Naive B cell (primary cell): ENCODE measurements around the gene DOHH. TPM values are rescaled to one million over a fixed set of nuclear protein-coding genes. Genes with fewer than 3 reads are reported as not detected.
"Not testable (repeated sequence)": the region's sequence is repeated elsewhere in the genome, so short reads cannot be mapped to it uniquely, and the experiment has no call there.

Experiments used
- ATAC-seq, 2 donors: fragments of 150-1000 bp; cut with Tn5 transposase; 2 replicates each; pipeline ENCODE4 v1.10.0; 2021; ENCODE audit warnings: low read depth in 2 of 2, mild to moderate bottlenecking in 2 of 2, moderate library complexity in 2 of 2
- DNase-seq: peaks from one replicate; pipeline ENCODE4 v3.0.0; 2022
- H3K27ac Mint-ChIP-seq, 6 donors: one replicate each; pipeline ENCODE4 v1.8.0; 2020 to 2022; ENCODE audit warnings: mild to moderate bottlenecking in 6 of 6, mixed read lengths in 6 of 6, moderate library complexity in 5 of 6, inconsistent platforms in 2 of 6
- H3K27me3 Mint-ChIP-seq, 3 donors: one replicate each; pipeline ENCODE4 v1.8.0; 2021 to 2022; ENCODE audit warnings: mixed read lengths in 3 of 3, mild to moderate bottlenecking in 1 of 3
- H3K36me3 Mint-ChIP-seq, 2 donors: one replicate each; pipeline ENCODE4 v1.8.0; 2020 to 2022; ENCODE audit warnings: mixed read lengths in 2 of 2, inconsistent platforms in 1 of 2, mild to moderate bottlenecking in 1 of 2
- H3K4me1 Mint-ChIP-seq, 3 donors: one replicate each; pipeline ENCODE4 v1.8.0; 2020 to 2022; ENCODE audit warnings: mixed read lengths in 3 of 3, inconsistent platforms in 1 of 3, mild to moderate bottlenecking in 1 of 3, moderate library complexity in 1 of 3
- H3K4me3 Mint-ChIP-seq, 8 donors: one replicate each; pipeline ENCODE4 v1.8.0; 2020 to 2022; ENCODE audit warnings: mild to moderate bottlenecking in 8 of 8, mixed read lengths in 8 of 8, moderate library complexity in 8 of 8, inconsistent platforms in 2 of 8
- H3K9me3 Mint-ChIP-seq, 7 donors: one replicate each; pipeline ENCODE4 v1.8.0; 2020 to 2022; ENCODE audit warnings: mixed read lengths in 7 of 7, mild to moderate bottlenecking in 5 of 7, inconsistent platforms in 2 of 7, moderate library complexity in 1 of 7
- polyA plus RNA-seq, 6 donors: library from polyadenylated mRNA; unstranded; fragments of 300-500 nt; fragmentation: Illumina TruSeq; gene quantifications; one replicate each; pipeline ENCODE4 v1.2.3, GENCODE V29; 2021; ENCODE audit warnings: low read depth in 6 of 6

DOHH gene
- polyA plus RNA-seq, 6 donors from 2014 or later: 6.6 to 11.5 (median 7.4) TPM

DNA sequence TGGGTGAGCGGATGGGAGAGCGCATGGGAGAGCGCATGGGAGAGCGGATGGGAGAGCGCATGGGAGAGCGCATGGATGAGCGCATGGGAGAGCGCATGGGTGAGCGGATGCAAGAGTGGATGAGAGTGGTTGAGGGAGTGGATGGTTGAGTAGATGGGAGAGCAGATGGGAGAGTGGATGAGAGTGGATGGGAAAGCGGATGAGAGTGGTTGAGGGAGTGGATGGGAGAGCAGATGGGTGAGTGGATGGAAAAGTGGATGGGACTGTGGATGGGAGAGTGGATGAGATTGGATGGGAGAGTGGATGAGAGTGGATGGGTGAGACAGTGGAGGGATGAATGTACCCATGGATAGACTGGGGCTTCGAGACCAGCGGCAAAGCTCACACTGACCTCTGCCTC lies 29.9 kb upstream of the DOHH start:
- no peak for ATAC-seq
- H3K27ac Mint-ChIP-seq: no peak overlapping the region
- H3K36me3 Mint-ChIP-seq: no peaks in the 10 kb centered on the region
- no peak overlapping the region for H3K4me3 Mint-ChIP-seq
- no peaks in the 10 kb centered on the region for H3K9me3 Mint-ChIP-seq
- DNase-seq: no peak
- no peaks in the 10 kb centered on the region for H3K27me3 Mint-ChIP-seq
- no peaks in the 10 kb centered on the region for H3K4me1 Mint-ChIP-seq

DNA sequence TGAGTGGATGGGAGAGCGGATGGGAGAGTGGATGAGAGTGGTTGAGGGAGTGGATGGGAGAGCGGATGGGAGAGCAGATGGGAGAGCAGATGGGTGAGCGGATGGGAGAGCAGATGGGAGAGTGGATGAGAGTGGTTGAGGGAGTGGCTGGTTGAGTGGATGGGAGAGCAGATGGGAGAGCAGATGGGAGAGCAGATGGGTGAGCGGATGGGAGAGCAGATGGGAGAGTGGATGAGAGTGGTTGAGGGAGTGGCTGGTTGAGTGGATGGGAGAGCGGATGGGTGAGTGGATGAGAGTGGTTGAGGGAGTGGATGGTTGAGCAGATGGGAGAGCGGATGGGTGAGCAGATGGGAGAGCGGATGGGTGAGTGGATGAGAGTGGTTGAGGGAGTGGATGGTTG lies 28.8 kb upstream of the DOHH start:
- not testable (repeated sequence) for H3K9me3 Mint-ChIP-seq, H3K36me3 Mint-ChIP-seq, ATAC-seq

DNA sequence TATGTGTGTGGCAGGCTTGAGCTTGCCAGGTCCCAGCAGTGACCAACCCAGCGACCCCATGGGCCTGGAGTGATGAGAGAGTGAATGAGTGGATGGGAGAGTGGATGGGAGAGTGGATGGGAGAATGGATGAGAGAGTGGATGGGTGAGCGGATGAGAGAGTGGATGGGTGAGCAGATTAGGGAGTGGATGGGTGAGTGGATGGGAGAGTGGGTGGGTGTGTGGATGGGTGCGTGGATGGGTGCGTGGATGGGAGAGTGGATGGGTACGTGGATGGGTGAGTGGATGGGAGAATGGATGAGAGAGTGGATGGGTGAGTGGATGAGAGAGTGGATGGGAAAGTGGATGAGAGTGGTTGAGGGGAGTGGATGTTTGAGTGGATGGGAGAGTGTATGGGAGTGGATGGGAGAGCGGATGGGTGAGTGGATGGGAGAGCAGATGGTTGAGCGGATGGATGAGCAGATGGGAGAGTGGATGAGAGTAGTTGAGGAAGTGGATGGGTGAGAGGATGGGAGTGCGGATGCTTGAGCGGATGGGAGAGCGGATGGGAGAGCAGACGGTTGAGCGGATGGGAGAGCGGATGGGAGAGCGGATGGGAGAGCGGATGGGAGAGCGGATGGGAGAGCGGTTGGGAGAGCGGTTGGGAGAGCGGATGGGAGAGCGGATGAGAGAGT lies 28.2 kb upstream of the DOHH start:
- Mint-ChIP-seq H3K36me3 (no peaks in the 10 kb centered on the region), H3K4me3 (no peak overlapping the region), H3K4me1 (peaks cover 0 to 4% (median 0%) of the 10 kb centered on the region in 3 donors), H3K27ac (no peak overlapping the region), H3K9me3 (no peaks in the 10 kb centered on the region), H3K27me3 (no peaks in the 10 kb centered on the region)
- ATAC-seq (no peak), DNase-seq (no peak)

More for the DNA sequence above, 28.8 kb upstream of the DOHH start:
- not testable (repeated sequence) for H3K4me3 Mint-ChIP-seq, H3K27me3 Mint-ChIP-seq, DNase-seq, H3K4me1 Mint-ChIP-seq, H3K27ac Mint-ChIP-seq

DNA sequence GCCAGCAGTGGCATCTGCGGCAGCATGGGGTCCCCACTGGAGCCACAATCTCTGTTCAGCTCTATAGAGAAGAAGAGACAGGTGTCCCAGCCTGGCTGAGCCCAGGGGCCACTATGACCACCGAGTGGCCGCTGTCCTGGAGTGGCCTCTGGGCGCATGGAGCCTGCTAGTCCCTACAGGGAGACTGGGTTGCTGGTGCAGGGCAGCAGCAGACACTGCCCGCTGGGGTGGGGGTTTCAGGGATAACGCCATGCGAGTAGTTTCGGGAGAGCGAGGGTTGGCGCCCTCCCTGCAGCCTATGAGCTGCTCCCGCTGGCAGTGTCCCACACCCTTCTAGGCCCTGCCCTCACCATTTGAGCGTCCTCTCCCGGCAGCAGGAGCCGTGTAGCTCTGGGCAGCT lies 27.6 kb upstream of the DOHH start:
- Mint-ChIP-seq H3K27ac (no peak overlapping the region), H3K4me3 (no peak overlapping the region), H3K4me1 (peaks cover 0 to 4% (median 0%) of the 10 kb centered on the region in 3 donors), H3K27me3 (no peaks in the 10 kb centered on the region), H3K36me3 (no peaks in the 10 kb centered on the region), H3K9me3 (no peaks in the 10 kb centered on the region)
- no peak for DNase-seq
- no peak for ATAC-seq

DNA sequence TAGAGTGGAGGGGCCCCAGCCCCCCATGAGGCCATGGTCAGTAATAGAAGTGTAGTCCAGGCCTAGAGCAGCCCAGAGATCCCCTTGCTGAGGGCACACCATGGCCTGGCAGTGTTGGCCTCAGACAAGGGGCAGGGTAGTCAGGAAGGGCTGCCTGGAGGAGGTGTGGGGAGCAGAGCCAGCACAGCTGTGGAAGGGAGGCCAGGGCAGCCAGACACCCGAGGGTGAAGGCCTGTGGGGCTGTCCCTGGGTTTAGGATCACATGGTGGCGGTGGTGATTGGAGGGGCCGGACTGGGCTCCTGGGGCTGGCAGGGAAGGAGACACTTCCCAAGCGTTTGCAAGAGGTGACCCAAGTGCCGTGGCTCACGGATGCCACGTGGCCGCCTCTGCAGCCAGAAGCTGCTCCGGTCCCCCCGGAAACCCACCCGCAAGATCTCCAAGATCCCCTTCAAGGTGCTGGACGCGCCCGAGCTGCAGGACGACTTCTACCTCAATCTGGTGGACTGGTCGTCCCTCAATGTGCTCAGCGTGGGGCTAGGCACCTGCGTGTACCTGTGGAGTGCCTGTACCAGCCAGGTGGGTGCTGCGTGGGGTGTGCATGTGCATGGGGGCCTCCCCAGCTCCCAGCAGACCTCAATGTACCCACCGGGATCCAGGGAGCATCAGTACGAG lies 26.9 kb upstream of the DOHH start:
- Mint-ChIP-seq H3K36me3 (no peaks in the 10 kb centered on the region), H3K4me1 (peaks cover 0 to 4% (median 0%) of the 10 kb centered on the region in 3 donors), H3K9me3 (no peaks in the 10 kb centered on the region), H3K4me3 (no peak overlapping the region), H3K27me3 (no peaks in the 10 kb centered on the region), H3K27ac (peak overlapping the region in 1 of 6 donors; percentile 67)
- ATAC-seq (no peak), DNase-seq (no peak)

DNA sequence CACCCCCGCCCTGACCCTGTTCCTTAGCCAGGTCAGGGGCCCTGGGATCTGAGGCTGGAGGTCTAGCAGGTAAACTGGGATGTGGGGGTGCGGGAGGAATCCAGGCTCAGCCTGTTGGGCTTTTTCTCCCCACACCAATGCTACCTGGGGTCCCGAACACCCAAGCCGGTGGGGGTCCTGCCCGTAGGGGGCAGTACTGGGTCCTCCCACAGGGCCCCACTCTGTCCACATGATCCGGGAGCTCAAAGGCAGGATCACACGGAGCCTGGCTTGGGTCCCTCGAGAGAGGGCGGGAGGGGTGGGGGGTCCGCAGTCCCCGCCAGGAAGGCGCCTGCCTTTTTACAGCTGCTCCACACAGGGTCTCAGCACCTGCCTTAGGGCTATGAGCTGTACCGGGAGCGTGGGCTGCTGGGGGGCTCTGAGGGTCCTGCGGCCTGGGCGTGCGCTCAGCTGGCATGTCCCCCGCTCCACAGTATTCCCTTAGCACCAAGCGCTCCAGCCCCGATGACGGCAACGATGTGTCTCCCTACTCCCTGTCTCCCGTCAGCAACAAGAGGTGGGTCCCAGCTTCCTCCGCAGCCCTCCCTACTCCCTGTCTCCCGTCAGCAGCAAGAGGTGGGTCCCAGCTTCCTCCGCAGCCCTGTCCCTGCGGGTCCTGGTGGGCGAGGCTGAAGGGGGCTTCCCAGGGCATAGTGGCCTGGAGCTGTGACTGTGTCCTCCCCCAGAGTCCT lies 26.2 kb upstream of the DOHH start:
- Mint-ChIP-seq H3K4me1 (peaks cover 0 to 9% (median 0%) of the 10 kb centered on the region in 3 donors), H3K4me3 (peak overlapping the region in 1 of 8 donors; percentile 61), H3K27ac (peak overlapping the region in 1 of 6 donors; percentile 67), H3K27me3 (no peaks in the 10 kb centered on the region), H3K9me3 (no peaks in the 10 kb centered on the region), H3K36me3 (no peaks in the 10 kb centered on the region)
- DNase-seq (no peak), ATAC-seq (no peak)

DNA sequence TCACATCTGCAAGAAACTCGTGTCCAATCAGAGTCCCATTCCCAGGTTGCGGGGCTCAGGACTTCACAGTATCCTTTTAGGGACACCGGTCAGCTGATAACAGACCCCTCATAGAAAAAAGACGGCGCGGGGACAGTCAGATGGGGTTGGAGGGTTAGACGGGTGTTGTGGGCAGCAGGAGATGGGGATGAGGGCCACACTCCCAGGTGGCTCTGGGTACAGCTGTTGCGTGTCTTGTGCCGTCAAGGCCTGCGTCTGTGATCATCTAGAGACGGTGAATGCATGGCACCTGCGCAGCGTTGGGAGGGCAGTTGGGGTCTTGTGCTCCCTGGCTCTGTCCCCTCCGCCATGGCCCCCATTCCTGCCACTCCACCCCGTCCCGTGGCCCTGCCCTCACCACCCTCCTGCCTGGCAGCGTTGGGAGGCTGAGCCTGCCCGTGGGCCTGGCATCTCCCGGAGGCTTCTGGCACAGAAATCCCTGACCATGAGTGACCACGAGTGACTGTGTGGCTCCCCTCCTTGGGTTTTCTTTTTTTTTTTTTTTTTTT lies 24.5 kb upstream of the DOHH start:
- peaks cover 0 to 4% of the 10 kb centered on the region in 2 donors for H3K36me3 Mint-ChIP-seq
- peak overlapping the region in 1 of 6 donors; percentile 60 for H3K27ac Mint-ChIP-seq

DNA sequence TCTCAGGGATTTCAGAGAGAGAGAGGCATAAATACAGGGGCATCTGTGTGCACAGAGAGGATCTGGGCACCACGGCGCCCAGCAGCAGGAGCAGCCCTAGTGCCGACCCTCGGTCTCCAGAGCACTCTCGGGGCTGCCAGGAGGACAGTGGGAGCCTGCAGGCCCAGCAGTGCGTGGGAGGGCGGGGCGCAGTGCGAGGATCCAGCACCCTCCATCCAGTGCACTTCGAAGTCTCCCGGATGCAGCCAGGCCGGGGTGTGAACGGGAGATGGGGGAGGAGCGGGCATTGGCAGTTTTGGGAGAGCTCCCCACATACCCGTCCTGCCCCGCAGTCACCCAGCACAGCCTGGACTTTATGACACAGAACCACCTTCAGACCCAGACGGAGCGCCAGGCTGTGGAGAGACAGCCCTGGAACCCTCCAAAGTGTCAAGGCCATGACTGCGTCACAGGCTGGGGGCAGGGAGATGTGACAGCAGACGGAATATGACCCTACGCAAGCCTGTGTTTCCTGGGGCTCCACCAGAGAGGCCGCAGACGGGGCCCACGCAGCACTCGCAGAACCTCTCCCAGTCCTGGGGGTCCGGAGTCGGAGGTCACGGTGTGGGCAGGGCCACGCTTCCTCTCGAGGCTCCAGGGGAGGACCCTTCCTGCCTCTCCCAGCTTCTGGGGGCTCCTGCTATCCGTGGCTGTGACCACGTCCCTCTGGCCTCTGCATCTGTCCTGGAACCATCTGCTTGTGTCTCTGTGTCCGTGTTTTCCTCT lies 23.8 kb upstream of the DOHH start:
- Mint-ChIP-seq H3K27ac (peak overlapping the region in 2 of 6 donors; percentile 60 to 69), H3K4me1 (peaks cover 7 to 14% (median 14%) of the 10 kb centered on the region in 3 donors), H3K27me3 (no peaks in the 10 kb centered on the region), H3K4me3 (peak overlapping the region in 1 of 8 donors; percentile 15), H3K9me3 (no peaks in the 10 kb centered on the region), H3K36me3 (peaks cover 0 to 4% of the 10 kb centered on the region in 2 donors)
- DNase-seq (no peak), ATAC-seq (no peak)

More for the DNA sequence above, 24.5 kb upstream of the DOHH start:
- ATAC-seq (no peak), DNase-seq (no peak)
- Mint-ChIP-seq H3K4me3 (no peak overlapping the region), H3K27me3 (no peaks in the 10 kb centered on the region), H3K9me3 (no peaks in the 10 kb centered on the region), H3K4me1 (peaks cover 4 to 14% (median 9%) of the 10 kb centered on the region in 3 donors)

DNA sequence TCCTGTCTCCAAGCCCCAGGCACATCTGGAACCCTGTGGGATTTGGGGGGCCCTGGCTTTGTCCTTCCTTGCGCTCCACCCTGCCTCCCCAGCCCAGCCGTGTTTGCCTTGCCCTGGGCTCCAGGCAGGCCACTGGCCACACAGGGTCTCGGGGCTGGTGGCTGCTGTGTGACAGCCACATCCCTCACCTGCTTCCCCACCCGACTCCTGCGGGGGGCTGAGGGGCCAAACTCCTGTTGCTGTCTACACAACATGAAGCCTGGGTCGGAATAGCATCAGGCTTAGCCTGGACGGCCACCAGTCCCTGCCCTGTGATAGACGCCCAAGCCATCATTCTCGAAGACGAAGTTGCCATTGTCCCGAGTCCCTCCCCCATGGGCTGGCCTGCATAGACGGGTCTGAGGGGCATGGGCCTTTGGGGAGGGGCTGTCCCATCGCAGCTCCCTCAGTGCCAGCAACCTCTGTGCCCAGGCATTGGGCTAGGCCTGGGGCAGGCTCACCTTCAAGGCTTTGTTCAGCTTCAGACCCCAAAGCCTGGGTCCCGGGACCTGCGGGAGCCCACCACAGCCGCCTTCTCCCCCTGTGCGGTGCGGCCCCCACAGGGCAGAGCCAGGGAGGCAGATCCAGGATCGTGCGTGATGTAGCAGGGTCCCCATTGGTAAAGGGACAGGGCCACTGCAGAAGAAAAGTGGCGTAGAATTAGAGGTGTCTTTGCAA lies 23.0 kb upstream of the DOHH start:
- no peak for ATAC-seq

DNA sequence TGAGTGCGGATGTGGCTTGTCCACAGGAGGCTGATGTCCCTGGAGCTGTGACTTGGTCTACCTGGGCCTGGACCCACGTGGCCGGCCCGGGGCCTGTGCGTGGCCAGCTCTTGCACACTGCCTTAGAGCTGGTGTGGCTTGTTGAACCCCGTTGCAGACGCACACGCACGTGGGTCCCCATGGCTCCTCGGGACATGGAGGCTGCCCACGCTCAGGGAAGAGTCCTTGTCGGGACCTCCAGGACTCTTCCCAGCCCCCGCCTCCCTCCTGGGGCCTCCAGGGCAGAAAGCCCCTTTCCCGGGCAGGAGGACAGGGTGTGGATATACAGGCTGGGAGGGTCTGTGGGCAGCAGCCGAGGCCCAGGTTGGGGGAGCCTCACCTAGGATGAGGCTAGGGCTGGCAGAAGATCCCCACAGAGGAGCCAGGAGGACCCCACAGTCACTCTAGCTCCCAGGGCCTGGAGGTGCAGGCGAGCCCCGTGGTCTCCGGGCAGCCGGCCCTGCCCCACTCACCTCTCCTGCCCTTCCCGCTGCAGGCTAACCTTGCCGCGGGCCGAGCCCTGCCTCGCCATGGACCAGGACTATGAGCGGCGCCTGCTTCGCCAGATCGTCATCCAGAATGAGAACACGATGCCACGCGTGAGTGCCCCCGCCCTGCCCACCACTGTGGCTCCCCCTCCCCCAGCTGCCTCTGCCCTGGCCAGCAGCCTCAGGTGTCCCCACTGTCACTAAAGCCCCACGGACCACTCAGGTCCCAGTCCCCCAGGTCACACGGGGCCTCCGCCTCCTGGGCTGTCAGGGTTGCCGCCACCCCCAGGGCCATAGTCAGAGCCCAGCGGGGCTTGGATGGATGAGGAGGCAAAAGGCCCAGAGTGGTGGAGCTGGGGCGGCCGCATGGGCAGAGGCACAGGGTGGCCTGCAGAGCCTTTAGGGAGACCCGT lies 22.2 kb upstream of the DOHH start:
- peak overlapping the region in 1 of 6 donors; percentile 47 for H3K27ac Mint-ChIP-seq

More for the DNA sequence above, 23.0 kb upstream of the DOHH start:
- no peak overlapping the region for H3K27ac Mint-ChIP-seq
- no peaks in the 10 kb centered on the region for H3K9me3 Mint-ChIP-seq
- H3K4me1 Mint-ChIP-seq: peaks cover 11 to 14% (median 14%) of the 10 kb centered on the region in 3 donors
- H3K4me3 Mint-ChIP-seq: no peak overlapping the region
- no peaks in the 10 kb centered on the region for H3K27me3 Mint-ChIP-seq
- no peak for DNase-seq
- H3K36me3 Mint-ChIP-seq: peaks cover 0 to 4% of the 10 kb centered on the region in 2 donors

DNA sequence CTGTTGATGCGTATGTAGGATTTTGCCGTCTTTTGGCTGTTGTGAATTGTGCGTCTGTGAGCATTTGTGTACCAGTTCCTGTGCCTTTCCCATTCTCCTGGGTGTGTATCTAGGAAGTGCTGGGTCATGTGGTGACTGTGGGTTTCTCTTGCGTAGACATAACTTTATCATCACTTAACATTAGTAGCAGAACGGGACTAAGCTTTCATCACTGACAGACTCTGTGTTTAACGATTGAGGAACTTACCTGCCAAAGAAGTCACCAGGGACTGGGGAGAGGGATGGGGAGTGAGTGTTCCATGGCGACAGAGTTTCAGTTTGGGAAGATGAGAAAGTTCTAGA lies 20.6 kb upstream of the DOHH start:
- Mint-ChIP-seq H3K4me1 (peaks cover 18 to 33% (median 26%) of the 10 kb centered on the region in 3 donors), H3K9me3 (no peaks in the 10 kb centered on the region), H3K27me3 (no peaks in the 10 kb centered on the region), H3K4me3 (peak overlapping the region in 1 of 8 donors; percentile 37), H3K36me3 (peaks cover 0 to 4% of the 10 kb centered on the region in 2 donors), H3K27ac (peak overlapping the region in 1 of 6 donors; percentile 20)
- DNase-seq (no peak), ATAC-seq (no peak)

More for the DNA sequence above, 22.2 kb upstream of the DOHH start:
- Mint-ChIP-seq H3K4me3 (peak overlapping the region in 1 of 8 donors; percentile 33), H3K9me3 (no peaks in the 10 kb centered on the region), H3K27me3 (no peaks in the 10 kb centered on the region), H3K36me3 (peaks cover 0 to 4% of the 10 kb centered on the region in 2 donors), H3K4me1 (peaks cover 14 to 18% (median 14%) of the 10 kb centered on the region in 3 donors)
- DNase-seq: no peak
- no peak for ATAC-seq
